Astrocyte (in vitro differentiated cells and primary cell): ENCODE data around the gene NRAP.

ENCODE experiments used
- EZH2 ChIP-seq: IDR thresholded peaks from 2 replicates; pipeline ENCODE4 v1.6.1; 2012; ENCODE audit warnings: mild to moderate bottlenecking, low read length, inconsistent platforms; ENCODE audit not compliant: insufficient read depth
- TF ChIP-seq, protein P1 (sequence below): IDR thresholded peaks from 2 replicates; pipeline ENCODE4 v1.5.1; 2011; ENCODE audit warnings: low read depth, mild to moderate bottlenecking, inconsistent platforms, low read length, moderate library complexity; ENCODE audit not compliant: insufficient read depth

DNA sequence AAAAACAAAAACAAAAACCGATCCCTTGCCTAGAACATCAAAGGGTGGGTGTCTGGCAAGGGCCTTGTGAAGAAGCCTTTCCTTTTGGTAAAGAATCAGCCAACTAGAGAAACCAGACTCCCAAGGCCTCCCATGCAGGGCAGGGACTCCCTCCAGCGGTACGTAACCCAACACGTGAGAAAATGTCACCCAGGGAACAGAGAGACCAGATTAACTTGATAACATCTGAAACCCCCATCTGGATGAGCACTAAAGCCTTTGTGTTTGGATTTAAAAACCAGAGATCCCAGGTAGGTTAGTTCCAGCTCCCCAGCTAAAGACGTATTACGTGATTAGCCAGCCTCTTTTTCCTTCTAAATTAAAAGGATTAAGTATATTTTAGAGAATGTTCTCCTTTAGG is 114.0 kb downstream of the NRAP start:
- TF ChIP-seq, protein P1, sequence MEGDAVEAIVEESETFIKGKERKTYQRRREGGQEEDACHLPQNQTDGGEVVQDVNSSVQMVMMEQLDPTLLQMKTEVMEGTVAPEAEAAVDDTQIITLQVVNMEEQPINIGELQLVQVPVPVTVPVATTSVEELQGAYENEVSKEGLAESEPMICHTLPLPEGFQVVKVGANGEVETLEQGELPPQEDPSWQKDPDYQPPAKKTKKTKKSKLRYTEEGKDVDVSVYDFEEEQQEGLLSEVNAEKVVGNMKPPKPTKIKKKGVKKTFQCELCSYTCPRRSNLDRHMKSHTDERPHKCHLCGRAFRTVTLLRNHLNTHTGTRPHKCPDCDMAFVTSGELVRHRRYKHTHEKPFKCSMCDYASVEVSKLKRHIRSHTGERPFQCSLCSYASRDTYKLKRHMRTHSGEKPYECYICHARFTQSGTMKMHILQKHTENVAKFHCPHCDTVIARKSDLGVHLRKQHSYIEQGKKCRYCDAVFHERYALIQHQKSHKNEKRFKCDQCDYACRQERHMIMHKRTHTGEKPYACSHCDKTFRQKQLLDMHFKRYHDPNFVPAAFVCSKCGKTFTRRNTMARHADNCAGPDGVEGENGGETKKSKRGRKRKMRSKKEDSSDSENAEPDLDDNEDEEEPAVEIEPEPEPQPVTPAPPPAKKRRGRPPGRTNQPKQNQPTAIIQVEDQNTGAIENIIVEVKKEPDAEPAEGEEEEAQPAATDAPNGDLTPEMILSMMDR, result no peak
- TF ChIP-seq EZH2, result no peak
